SU-DHL-6 (cell line): Measurements from ENCODE around the gene ARL15.

Experiments
- H2AFZ ChIP-seq: fragments of 200-600 bp; sonication (generic); 2 replicates; pipeline ENCODE4 v1.6.1; 2014; ENCODE audit warnings: low read depth, mild to moderate bottlenecking, moderate library complexity, mixed read lengths, antibody characterized with exemption, low read length; ENCODE audit not compliant: severe bottlenecking
- H3F3A ChIP-seq: fragments of 200-600 bp; shearing (Covaris generic); 2 replicates; pipeline ENCODE4 v1.6.0; 2016; ENCODE audit warnings: antibody characterized with exemption, mild to moderate bottlenecking; ENCODE audit not compliant: insufficient read depth
- H3K27ac ChIP-seq: fragments of 200-600 bp; sonication (generic); 2 replicates; pipeline ENCODE4 v1.5.1; 2016; ENCODE audit warnings: low read depth, mild to moderate bottlenecking, low read length, moderate library complexity, mixed read lengths
- H3K27me3 ChIP-seq: fragments of 200-600 bp; sonication (generic), shearing (Covaris generic); 2 replicates; pipeline ENCODE4 v1.6.0; 2014; ENCODE audit warnings: mild to moderate bottlenecking, low read length
- H3K36me3 ChIP-seq: fragments of 200-600 bp; sonication (generic); 2 replicates; pipeline ENCODE4 v1.6.1; 2014; ENCODE audit warnings: mild to moderate bottlenecking, low read length, mixed read lengths
- H3K4me2 ChIP-seq: fragments of 300-600, 200-600 bp; shearing (Covaris generic), sonication (generic); 2 replicates; pipeline ENCODE4 v1.6.0; 2014; ENCODE audit warnings: low read length, low read depth, mild to moderate bottlenecking; ENCODE audit not compliant: poor library complexity, severe bottlenecking
- H3K4me3 ChIP-seq: fragments of 200-600 bp; sonication (generic); 2 replicates; pipeline ENCODE4 v1.5.1; 2014; ENCODE audit warnings: antibody characterized with exemption, low read length, mild to moderate bottlenecking, mixed read lengths; ENCODE audit not compliant: insufficient read depth, poor library complexity, severe bottlenecking
- H3K79me2 ChIP-seq: fragments of 200-600 bp; sonication (generic); 2 replicates; pipeline ENCODE4 v1.6.1; 2014; ENCODE audit warnings: mild to moderate bottlenecking, low read length, moderate library complexity; ENCODE audit not compliant: insufficient read depth
- H3K9ac ChIP-seq: fragments of 200-600 bp; sonication (generic); 2 replicates; pipeline ENCODE4 v1.7.0; 2014; ENCODE audit warnings: mild to moderate bottlenecking, low read length
- H3K9me2 ChIP-seq: fragments of 200-600 bp; sonication (generic); replicated peaks from 2 replicates; pipeline ENCODE4 v1.6.1; 2014; ENCODE audit warnings: low read length; ENCODE audit not compliant: insufficient read depth
- H3K9me3 ChIP-seq: fragments of 200-600 bp; sonication (generic); 2 replicates; pipeline ENCODE4 v1.6.1; 2014; ENCODE audit warnings: low read length, mixed read lengths; ENCODE audit not compliant: insufficient read depth
- H4K20me1 ChIP-seq: fragments of 200-600 bp; sonication (generic); 2 replicates; pipeline ENCODE4 v1.6.1; 2014; ENCODE audit warnings: low read depth, mild to moderate bottlenecking, antibody characterized with exemption, low read length, moderate library complexity, mixed read lengths
- EZH2phosphoT487 ChIP-seq: fragments of 200-600 bp; sonication (generic), shearing (Covaris generic); conservative IDR thresholded peaks from 2 replicates; pipeline ENCODE4 v1.6.1; 2018; ENCODE audit warnings: mild to moderate bottlenecking, antibody characterized with exemption, low read length, moderate library complexity, mixed read lengths
- TF ChIP-seq, protein P1 (sequence below): fragments of 200-600 bp; sonication (generic); IDR thresholded peaks from one replicate; pipeline ENCODE4 v1.5.1; 2017; ENCODE audit warnings: antibody characterized with exemption, mild to moderate bottlenecking, low read length, moderate library complexity; ENCODE audit not compliant: insufficient read depth, poor library complexity, severe bottlenecking

The ARL15 gene

DNA sequence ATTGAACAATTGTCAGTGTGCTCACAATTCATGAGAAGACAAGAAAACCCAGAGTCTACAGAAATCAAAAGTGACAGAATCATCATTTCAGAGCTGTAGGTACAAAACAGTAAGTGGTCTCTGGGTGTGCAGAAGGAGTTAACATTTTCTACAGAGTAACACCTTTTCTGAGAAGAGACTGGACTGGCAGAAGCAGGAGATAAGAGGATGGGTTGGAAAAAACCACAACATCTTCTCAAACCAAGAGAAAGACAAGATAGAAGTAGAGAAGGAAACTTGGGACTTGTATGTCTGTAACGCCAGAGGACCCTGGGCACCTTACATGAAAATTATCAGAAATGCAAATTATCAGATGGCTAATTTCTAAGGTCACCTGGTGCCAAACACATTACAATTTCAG, 82.6 kb downstream of the ARL15 start:
- H3K27ac ChIP-seq: no peak overlapping the region
- H3K9ac ChIP-seq: no peak overlapping the region
- TF ChIP-seq, protein P1, sequence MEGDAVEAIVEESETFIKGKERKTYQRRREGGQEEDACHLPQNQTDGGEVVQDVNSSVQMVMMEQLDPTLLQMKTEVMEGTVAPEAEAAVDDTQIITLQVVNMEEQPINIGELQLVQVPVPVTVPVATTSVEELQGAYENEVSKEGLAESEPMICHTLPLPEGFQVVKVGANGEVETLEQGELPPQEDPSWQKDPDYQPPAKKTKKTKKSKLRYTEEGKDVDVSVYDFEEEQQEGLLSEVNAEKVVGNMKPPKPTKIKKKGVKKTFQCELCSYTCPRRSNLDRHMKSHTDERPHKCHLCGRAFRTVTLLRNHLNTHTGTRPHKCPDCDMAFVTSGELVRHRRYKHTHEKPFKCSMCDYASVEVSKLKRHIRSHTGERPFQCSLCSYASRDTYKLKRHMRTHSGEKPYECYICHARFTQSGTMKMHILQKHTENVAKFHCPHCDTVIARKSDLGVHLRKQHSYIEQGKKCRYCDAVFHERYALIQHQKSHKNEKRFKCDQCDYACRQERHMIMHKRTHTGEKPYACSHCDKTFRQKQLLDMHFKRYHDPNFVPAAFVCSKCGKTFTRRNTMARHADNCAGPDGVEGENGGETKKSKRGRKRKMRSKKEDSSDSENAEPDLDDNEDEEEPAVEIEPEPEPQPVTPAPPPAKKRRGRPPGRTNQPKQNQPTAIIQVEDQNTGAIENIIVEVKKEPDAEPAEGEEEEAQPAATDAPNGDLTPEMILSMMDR: no peak
- no peak for TF ChIP-seq EZH2phosphoT487
- H3K36me3 ChIP-seq: no peaks in the 10 kb centered on the region
- no peaks in the 10 kb centered on the region for H3F3A ChIP-seq
- no peaks in the 10 kb centered on the region for H3K9me3 ChIP-seq
- H3K79me2 ChIP-seq: no peaks in the 10 kb centered on the region
- no peak overlapping the region for H3K4me2 ChIP-seq
- H4K20me1 ChIP-seq: no peaks in the 10 kb centered on the region; the same call in 1 of the 2 replicates
- no peaks in the 10 kb centered on the region for H3K9me2 ChIP-seq
- no peak overlapping the region for H2AFZ ChIP-seq
- H3K27me3 ChIP-seq: no peaks in the 10 kb centered on the region
- H3K4me3 ChIP-seq: no peak overlapping the region

DNA sequence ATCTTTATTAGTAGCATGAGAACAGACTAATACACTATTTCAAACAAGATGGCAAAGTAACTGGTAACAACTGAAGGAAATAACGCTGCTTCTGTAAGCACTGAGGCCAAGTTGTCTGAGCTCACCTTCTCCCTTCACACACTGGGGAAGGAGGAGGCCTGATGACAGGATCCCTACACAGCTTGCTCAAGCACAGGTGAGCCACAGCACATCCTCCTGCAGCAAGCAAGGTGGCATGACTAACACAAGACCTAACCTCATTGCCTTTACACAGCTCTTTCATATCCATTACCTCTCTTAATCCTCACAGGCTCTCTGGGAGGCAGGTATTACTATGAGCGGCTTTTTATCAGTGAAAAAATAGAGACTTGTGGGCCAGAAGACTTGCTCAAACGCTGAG, 83.3 kb downstream of the ARL15 start:
- Histone ChIP-seq H3K36me3 (no peaks in the 10 kb centered on the region), H2AFZ (no peak overlapping the region), H3K9me3 (no peaks in the 10 kb centered on the region), H3K4me3 (no peak overlapping the region), H3K4me2 (no peak overlapping the region), H4K20me1 (no peaks in the 10 kb centered on the region; the same call in 1 of the 2 replicates), H3K9me2 (no peaks in the 10 kb centered on the region), H3K27ac (no peak overlapping the region), H3K79me2 (no peaks in the 10 kb centered on the region), H3K27me3 (no peaks in the 10 kb centered on the region), H3K9ac (no peak overlapping the region), H3F3A (no peaks in the 10 kb centered on the region)
- TF ChIP-seq EZH2phosphoT487: no peak
- TF ChIP-seq, protein P1: no peak

DNA sequence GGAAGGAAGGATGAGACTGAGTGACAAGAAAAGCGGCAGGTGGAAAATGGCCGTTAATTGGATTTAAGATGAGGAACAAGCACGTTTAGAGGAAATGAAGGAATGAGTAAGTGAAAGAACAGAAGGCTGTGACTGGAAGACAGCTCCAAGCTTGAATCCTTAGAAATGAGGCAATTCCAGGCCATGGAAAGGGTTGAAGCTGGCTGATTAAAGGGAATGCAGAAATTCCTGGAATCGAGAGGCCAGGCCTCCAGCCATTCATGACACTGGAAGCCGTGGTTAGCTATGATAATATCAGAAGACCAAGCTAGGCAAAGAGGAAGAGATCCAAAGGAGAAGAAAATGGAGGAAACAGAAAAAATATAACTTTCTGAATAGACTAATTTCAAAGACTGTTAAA, 84.2 kb downstream of the ARL15 start:
- TF ChIP-seq, protein P1: no peak
- TF ChIP-seq EZH2phosphoT487: no peak
- Histone ChIP-seq H3K27ac (no peak overlapping the region), H3F3A (no peaks in the 10 kb centered on the region), H3K9ac (no peak overlapping the region), H2AFZ (no peak overlapping the region), H3K4me2 (no peak overlapping the region), H3K79me2 (no peaks in the 10 kb centered on the region), H4K20me1 (no peaks in the 10 kb centered on the region; the same call in 1 of the 2 replicates), H3K9me2 (no peaks in the 10 kb centered on the region), H3K4me3 (no peak overlapping the region), H3K27me3 (no peaks in the 10 kb centered on the region), H3K36me3 (no peaks in the 10 kb centered on the region), H3K9me3 (no peaks in the 10 kb centered on the region)
